Mammary epithelial cell (primary cell): ENCODE data around the gene PSMC3IP.

Experiments used
- EZH2 ChIP-seq: IDR thresholded peaks from 2 replicates; pipeline ENCODE4 v1.6.1; 2012; ENCODE audit warnings: low read length, inconsistent platforms, borderline replicate concordance
- TF ChIP-seq, protein P1 (sequence below), 2 donors: IDR thresholded peaks in 1 of 2; conservative IDR thresholded peaks in 1 of 2; 2 replicates each; pipeline ENCODE4 v1.5.1; 2011 to 2012; ENCODE audit warnings: inconsistent platforms in 2 of 2, low read length in 2 of 2, mild to moderate bottlenecking in 2 of 2, control low read depth in 1 of 2, low read depth in 1 of 2; ENCODE audit not compliant: insufficient read depth in 1 of 2; ENCODE audit errors: extremely low read depth in 1 of 2

DNA sequence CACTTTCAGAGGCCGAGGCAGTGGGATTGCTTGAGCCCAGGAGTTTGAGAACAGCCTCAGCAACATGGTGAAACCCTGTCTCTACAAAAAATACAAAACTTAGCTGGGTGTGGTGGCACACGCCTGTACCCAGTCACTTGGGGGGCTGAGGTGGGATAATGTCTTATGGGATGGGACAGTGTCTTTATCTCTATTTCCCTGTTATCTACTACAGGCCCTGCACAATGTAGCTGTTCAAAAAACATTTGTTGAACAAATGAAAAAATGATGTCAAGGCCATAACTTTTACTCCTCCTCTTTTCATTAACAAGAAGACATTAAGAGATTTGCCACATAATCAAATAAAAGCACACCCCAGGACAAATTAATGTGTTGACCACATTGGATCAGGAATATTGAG is 45.7 kb upstream of the PSMC3IP start:
- TF ChIP-seq, protein P1, sequence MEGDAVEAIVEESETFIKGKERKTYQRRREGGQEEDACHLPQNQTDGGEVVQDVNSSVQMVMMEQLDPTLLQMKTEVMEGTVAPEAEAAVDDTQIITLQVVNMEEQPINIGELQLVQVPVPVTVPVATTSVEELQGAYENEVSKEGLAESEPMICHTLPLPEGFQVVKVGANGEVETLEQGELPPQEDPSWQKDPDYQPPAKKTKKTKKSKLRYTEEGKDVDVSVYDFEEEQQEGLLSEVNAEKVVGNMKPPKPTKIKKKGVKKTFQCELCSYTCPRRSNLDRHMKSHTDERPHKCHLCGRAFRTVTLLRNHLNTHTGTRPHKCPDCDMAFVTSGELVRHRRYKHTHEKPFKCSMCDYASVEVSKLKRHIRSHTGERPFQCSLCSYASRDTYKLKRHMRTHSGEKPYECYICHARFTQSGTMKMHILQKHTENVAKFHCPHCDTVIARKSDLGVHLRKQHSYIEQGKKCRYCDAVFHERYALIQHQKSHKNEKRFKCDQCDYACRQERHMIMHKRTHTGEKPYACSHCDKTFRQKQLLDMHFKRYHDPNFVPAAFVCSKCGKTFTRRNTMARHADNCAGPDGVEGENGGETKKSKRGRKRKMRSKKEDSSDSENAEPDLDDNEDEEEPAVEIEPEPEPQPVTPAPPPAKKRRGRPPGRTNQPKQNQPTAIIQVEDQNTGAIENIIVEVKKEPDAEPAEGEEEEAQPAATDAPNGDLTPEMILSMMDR (conservative IDR thresholded peaks at IDR 0.05 in 1 of 2, IDR thresholded peaks at IDR 0.05 in 1 of 2; ENCODE audit: extremely low read depth in 1 of 2, insufficient read depth in 1 of 2, low read depth in 1 of 2, low read length in 2 of 2), result no peak
- TF ChIP-seq EZH2, result no peak
